Stimulated activated CD8-positive, alpha-beta memory T cell treated with anti-CD3 and anti-CD28 coated beads, Interleukin-4, amount 100 ng/mL, for 4 hours (primary cell): ENCODE data around the gene CD19.

Experiments used
- DNase-seq, 2 donors: peaks; one replicate each; pipeline ENCODE4 v3.0.0-alpha.2; 2020; ENCODE audit warnings: low read depth in 2 of 2, low spot score in 1 of 2

Gene CD19

GRCh38 chr16:28980929-28981328 lies 49.2 kb downstream of the CD19 start:
- DNase-seq: no peak

GRCh38 chr16:28981517-28981916 lies 49.7 kb downstream of the CD19 start:
- DNase-seq: no peak

GRCh38 chr16:28982418-28982817 lies 50.6 kb downstream of the CD19 start:
- DNase-seq: no peak

- no peak for DNase-seq
Measured at GRCh38 chr16:28982949-28983348, 51.2 kb downstream of the CD19 start.

- no peak for DNase-seq
Measured at GRCh38 chr16:28983644-28984043, 51.9 kb downstream of the CD19 start.

- DNase-seq: no peak
Measured at GRCh38 chr16:28984091-28984490, 52.3 kb downstream of the CD19 start.

GRCh38 chr16:28984619-28985135 lies 52.9 kb downstream of the CD19 start, which contains the start of gene LAT:
LAT (plus strand) TSS chr16:28985052; CDS start chr16:28985418, 366 bp downstream.
- DNase-seq: peak in 1 of 2 donors; percentile 69

GRCh38 chr16:28985211-28986041 lies 53.7 kb downstream of the CD19 start:
- no peak for DNase-seq

- DNase-seq: no peak
Measured at GRCh38 chr16:28986046-28986445, 54.3 kb downstream of the CD19 start.

GRCh38 chr16:28986492-28986891 lies 54.7 kb downstream of the CD19 start:
- DNase-seq: no peak

- DNase-seq: no peak
Measured at GRCh38 chr16:28987170-28987853, 55.5 kb downstream of the CD19 start.
